Endothelial cell of umbilical vein (primary cell): ENCODE measurements around the gene CIB1. TPM values are rescaled to one million over a fixed set of nuclear protein-coding genes. Genes with fewer than 3 reads are reported as not detected.

Experiments used
- BruUV-seq: library from RNA; stranded (reverse); fragments of 400-500 nt; replicated peaks from 2 replicates; lab custom pipeline; 2021; lab: Mats Ljungman, UMichigan
- CTCF ChIA-PET: fragments of 300-600, 350-600 bp; sonication (Branson Sonifier 250); formaldehyde crosslinking; loops from one replicate; lab custom pipeline; 2021; ENCODE audit warnings: antibody characterized with exemption, inconsistent platforms; lab: Charles Lee
- POLR2A ChIA-PET: fragments of 300-600, 350-600 bp; sonication (Branson Sonifier 250); formaldehyde crosslinking; loops from one replicate; lab custom pipeline; 2021; ENCODE audit warnings: antibody characterized with exemption, inconsistent platforms; lab: Charles Lee
- DNase-seq: peaks from one replicate; pipeline ENCODE4 v3.0.0-alpha.2; 2011; ENCODE audit warnings: low read depth, low spot score
- FAIRE-seq: peaks from 2 replicates; lab custom pipeline; 2011; peaks lifted over from hg19 to GRCh38; lab: Jason Lieb, UNC
- H2AFZ ChIP-seq: 2 replicates; pipeline ENCODE4 v1.6.0; 2012; ENCODE audit warnings: low read depth, low read length, control low read depth, inconsistent platforms
- H3K27ac ChIP-seq: 2 replicates; pipeline ENCODE4 v1.5.1; 2011; ENCODE audit warnings: low read depth, mild to moderate bottlenecking, control low read depth, low read length, moderate library complexity; ENCODE audit not compliant: insufficient read depth
- H3K27me3 ChIP-seq, 2 experiments: 2 replicates each; pipeline versions ENCODE4 v1.6.0 to v1.6.1; 2011; ENCODE audit warnings: low read length in 2 of 2, mixed read lengths in 1 of 2; ENCODE audit not compliant: control insufficient read depth in 2 of 2, insufficient read depth in 2 of 2
- H3K36me3 ChIP-seq, 2 experiments: 2 replicates in 1 of 2; 3 replicates in 1 of 2; pipeline ENCODE4 v1.5.1; 2011; ENCODE audit warnings: low read length in 2 of 2, mild to moderate bottlenecking in 1 of 2, moderate library complexity in 1 of 2; ENCODE audit not compliant: control insufficient read depth in 2 of 2, insufficient read depth in 2 of 2; ENCODE audit errors: extremely low read depth in 1 of 2
- H3K4me1 ChIP-seq: 3 replicates; pipeline ENCODE4 v1.5.1; 2011; ENCODE audit warnings: mild to moderate bottlenecking, low read length; ENCODE audit not compliant: control insufficient read depth, insufficient read depth; ENCODE audit errors: extremely low read depth
- H3K4me2 ChIP-seq: 2 replicates; pipeline ENCODE4 v1.6.1; 2011; ENCODE audit warnings: low read length, control low read depth, mixed read lengths; ENCODE audit not compliant: insufficient read depth
- H3K4me3 ChIP-seq, 3 experiments: fragments of 200-600 bp in 1 of 3; sonication (generic), shearing (Covaris generic) in 1 of 3; replicated peaks in 1 of 3; 2 replicates each; pipeline ENCODE4 v1.5.1; 2011 to 2016; ENCODE audit warnings: control low read depth in 3 of 3, low read length in 3 of 3, mild to moderate bottlenecking in 2 of 3, inconsistent platforms in 1 of 3, low read depth in 1 of 3, moderate library complexity in 1 of 3; ENCODE audit not compliant: insufficient read depth in 1 of 3
- H3K79me2 ChIP-seq: 2 replicates; pipeline ENCODE4 v1.6.0; 2012; ENCODE audit warnings: low read length, inconsistent platforms; ENCODE audit not compliant: control insufficient read depth, insufficient read depth
- H3K9ac ChIP-seq: replicated peaks from 2 replicates; pipeline ENCODE3; 2011; ENCODE audit warnings: low read length, control low read depth; ENCODE audit not compliant: insufficient read depth; ENCODE audit errors: extremely low read depth
- H3K9me1 ChIP-seq: replicated peaks from 3 replicates; pipeline ENCODE4 v1.6.0; 2011; ENCODE audit warnings: mild to moderate bottlenecking, low read length; ENCODE audit not compliant: control insufficient read depth, insufficient read depth; ENCODE audit errors: extremely low read depth
- H3K9me3 ChIP-seq: replicated peaks from 2 replicates; pipeline ENCODE4 v1.5.1; 2012; ENCODE audit warnings: low read length, inconsistent platforms; ENCODE audit not compliant: control insufficient read depth, insufficient read depth
- H4K20me1 ChIP-seq: replicated peaks from 2 replicates; pipeline ENCODE3; 2011; ENCODE audit warnings: mild to moderate bottlenecking, low read length; ENCODE audit not compliant: control insufficient read depth, insufficient read depth; ENCODE audit errors: extremely low read depth
- EZH2 ChIP-seq: IDR thresholded peaks from 2 replicates; pipeline ENCODE4 v1.6.1; 2012; ENCODE audit warnings: borderline replicate concordance, low read depth, mild to moderate bottlenecking, moderate library complexity, low read length, inconsistent platforms; ENCODE audit not compliant: severe bottlenecking
- FOS ChIP-seq: IDR thresholded peaks from 2 replicates; pipeline ENCODE4 v1.6.1; 2011; ENCODE audit warnings: mild to moderate bottlenecking, low read length, moderate library complexity, borderline replicate concordance; ENCODE audit not compliant: insufficient read depth
- GATA2 ChIP-seq: IDR thresholded peaks from 2 replicates; pipeline ENCODE4 v1.7.0; 2011; ENCODE audit warnings: low read depth, mild to moderate bottlenecking, moderate library complexity, mixed read lengths, low read length; ENCODE audit not compliant: insufficient read length, insufficient read depth
- JUN ChIP-seq: IDR thresholded peaks from 2 replicates; pipeline ENCODE4 v1.6.1; 2011; ENCODE audit warnings: borderline replicate concordance, low read depth; ENCODE audit not compliant: insufficient read length, insufficient read depth
- MYC ChIP-seq: IDR thresholded peaks from one replicate; pipeline ENCODE4 v1.6.1; 2011; ENCODE audit warnings: mild to moderate bottlenecking, low read depth, low read length
- POLR2A ChIP-seq: IDR thresholded peaks from 2 replicates; pipeline ENCODE4 v1.6.1; 2012; ENCODE audit warnings: low read depth, mild to moderate bottlenecking, control low read depth, low read length
- POLR2AphosphoS5 ChIP-seq: IDR thresholded peaks from 2 replicates; pipeline ENCODE4 v1.6.1; 2012; ENCODE audit warnings: low read depth, mild to moderate bottlenecking, control low read depth, low read length, moderate library complexity; ENCODE audit not compliant: insufficient read depth
- dilution Hi-C: fragments of 300-500 bp; cut with MboI; formaldehyde crosslinking; loops from one replicate; pipeline ENCODE4 v1.15.0; 2019; ENCODE audit warnings: low sequenced_read_pairs; ENCODE audit not compliant: extremely low pct_ligation_motif_present
- intact Hi-C: fragments of 100-400 bp; cut with micrococcal nuclease; formaldehyde crosslinking; loops from one replicate; pipeline ENCODE4 v1.10.0; 2022
- polyA plus RNA-seq, 4 experiments: library from polyadenylated mRNA; depleted of rRNA in 3 of 4; stranded (reverse) in 3 of 4; unstranded in 1 of 4; fragments of >200 nt; gene quantifications; 2 replicates each; pipeline versions ENCODE4 v1.2.1 to v1.2.3, GENCODE V29; 2011 to 2012; ENCODE audit warnings: missing spikeins in 1 of 4
- total RNA-seq: library from RNA; stranded (reverse); gene quantifications from 2 replicates; pipeline ENCODE4 v1.2.3, GENCODE V29; 2021
- TF ChIP-seq, protein P1 (sequence below): IDR thresholded peaks from 2 replicates; pipeline ENCODE4 v1.6.1; 2011; ENCODE audit not compliant: insufficient read depth, insufficient read length
- TF ChIP-seq, protein P2 (sequence below), 2 donors: IDR thresholded peaks; 1 replicate in 1 of 2; 2 replicates in 1 of 2; pipeline ENCODE4 v1.5.1; 2011; ENCODE audit warnings: low read length in 2 of 2, mild to moderate bottlenecking in 2 of 2, moderate library complexity in 2 of 2, control low read depth in 1 of 2, inconsistent platforms in 1 of 2, low read depth in 1 of 2; ENCODE audit not compliant: insufficient read depth in 1 of 2; ENCODE audit errors: extremely low read depth in 1 of 2

The CIB1 gene
- total and polyA plus RNA-seq, 2 donors (not counting 3 experiments of a cell fraction or from before 2014, with no cell fraction given): 58.3 to 105 TPM

DNA sequence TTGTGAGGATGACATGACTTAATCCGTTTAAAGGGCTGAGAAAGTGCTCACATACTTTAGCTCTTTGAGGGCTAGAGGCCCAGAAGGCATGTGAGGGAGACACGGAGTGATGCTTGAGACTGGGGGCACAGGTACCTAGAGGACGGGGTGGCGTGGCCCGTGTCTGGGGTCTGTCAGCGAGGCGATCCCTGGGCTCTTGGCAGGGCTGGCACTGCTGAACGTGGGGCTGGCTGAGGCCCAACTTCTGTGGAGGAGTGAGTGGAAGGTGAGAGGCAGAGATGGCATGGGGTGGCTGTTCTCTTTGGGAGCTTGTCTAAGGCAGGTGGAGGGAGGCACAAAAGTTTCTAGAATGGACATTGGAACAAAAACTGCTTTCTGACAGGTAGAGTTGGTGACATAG, 23.1 kb downstream of the CIB1 start:
- dilution Hi-C loops: loop anchor here (10.0 kb wide), 1 partner anchor 66 kb away; no protein-coding TSS in a partner anchor

More for the DNA sequence above, 23.1 kb downstream of the CIB1 start:
- Histone ChIP-seq H3K9ac (no peak overlapping the region), H3K4me3 (no peak overlapping the region), H3K36me3 (no peaks in the 10 kb centered on the region), H3K4me2 (no peak overlapping the region), H3K27ac (no peak overlapping the region), H3K9me3 (no peaks in the 10 kb centered on the region), H3K4me1 (peaks cover 12% of the 10 kb centered on the region), H3K27me3 (no peaks in the 10 kb centered on the region), H2AFZ (no peak overlapping the region), H3K9me1 (no peaks in the 10 kb centered on the region), H4K20me1 (no peaks in the 10 kb centered on the region), H3K79me2 (no peaks in the 10 kb centered on the region)
- ChIA-PET CTCF (interaction anchor here (1.5 kb wide), 1 partner anchor 9 kb away, joined by 5 read pairs; the partner anchor contains the start of gene SEMA4B), POLR2A (no interaction called here)
- BruUV-seq: no TSS peak
- intact Hi-C loops: loop anchor here (10.0 kb wide), 1 partner anchor 316 kb away; the partner anchor contains the start of gene AP3S2
- DNase-seq (no peak), FAIRE-seq (no peak)
- TF ChIP-seq, protein P1, sequence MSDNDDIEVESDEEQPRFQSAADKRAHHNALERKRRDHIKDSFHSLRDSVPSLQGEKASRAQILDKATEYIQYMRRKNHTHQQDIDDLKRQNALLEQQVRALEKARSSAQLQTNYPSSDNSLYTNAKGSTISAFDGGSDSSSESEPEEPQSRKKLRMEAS: no peak
- TF ChIP-seq POLR2AphosphoS5: no peak
- TF ChIP-seq MYC: no peak
- TF ChIP-seq POLR2A: no peak
- no peak for TF ChIP-seq FOS
- no peak for TF ChIP-seq JUN
- TF ChIP-seq, protein P2, sequence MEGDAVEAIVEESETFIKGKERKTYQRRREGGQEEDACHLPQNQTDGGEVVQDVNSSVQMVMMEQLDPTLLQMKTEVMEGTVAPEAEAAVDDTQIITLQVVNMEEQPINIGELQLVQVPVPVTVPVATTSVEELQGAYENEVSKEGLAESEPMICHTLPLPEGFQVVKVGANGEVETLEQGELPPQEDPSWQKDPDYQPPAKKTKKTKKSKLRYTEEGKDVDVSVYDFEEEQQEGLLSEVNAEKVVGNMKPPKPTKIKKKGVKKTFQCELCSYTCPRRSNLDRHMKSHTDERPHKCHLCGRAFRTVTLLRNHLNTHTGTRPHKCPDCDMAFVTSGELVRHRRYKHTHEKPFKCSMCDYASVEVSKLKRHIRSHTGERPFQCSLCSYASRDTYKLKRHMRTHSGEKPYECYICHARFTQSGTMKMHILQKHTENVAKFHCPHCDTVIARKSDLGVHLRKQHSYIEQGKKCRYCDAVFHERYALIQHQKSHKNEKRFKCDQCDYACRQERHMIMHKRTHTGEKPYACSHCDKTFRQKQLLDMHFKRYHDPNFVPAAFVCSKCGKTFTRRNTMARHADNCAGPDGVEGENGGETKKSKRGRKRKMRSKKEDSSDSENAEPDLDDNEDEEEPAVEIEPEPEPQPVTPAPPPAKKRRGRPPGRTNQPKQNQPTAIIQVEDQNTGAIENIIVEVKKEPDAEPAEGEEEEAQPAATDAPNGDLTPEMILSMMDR (IDR thresholded peaks at IDR 0.05; ENCODE audit: extremely low read depth in 1 of 2, insufficient read depth in 1 of 2, low read depth in 1 of 2, low read length in 2 of 2): no peak
- TF ChIP-seq EZH2: no peak
- no peak for TF ChIP-seq GATA2
